Thyroid gland (tissue), 4 donors: Measurements from ENCODE around the gene CD302. TPM values are rescaled to one million over a fixed set of nuclear protein-coding genes. Genes with fewer than 3 reads are reported as not detected.
"Not testable (repeated sequence)": the region's sequence is repeated elsewhere in the genome, so short reads cannot be mapped to it uniquely, and the experiment has no call there.

Experiments
- DNase-seq, 2 donors: peaks; one replicate each; pipeline ENCODE4 v3.0.0-alpha.2; 2019
- H3K27ac ChIP-seq, 3 donors: fragments of 200-600 bp; sonication (generic); 1 replicate in 2 of 3; 2 replicates in 1 of 3; pipeline ENCODE4 v1.5.1; 2016 to 2019; ENCODE audit warnings: mild to moderate bottlenecking in 1 of 3, moderate library complexity in 1 of 3
- H3K27me3 ChIP-seq: fragments of 200-600 bp; sonication (generic); one replicate; pipeline ENCODE4 v1.5.1; 2019
- H3K36me3 ChIP-seq, 2 donors: fragments of 200-600 bp; sonication (generic); one replicate each; pipeline ENCODE4 v1.5.1; 2016 to 2019
- H3K4me1 ChIP-seq, 2 donors: fragments of 200-600 bp; sonication (generic); one replicate each; pipeline ENCODE4 v1.5.1; 2017 to 2019
- H3K4me3 ChIP-seq, 3 donors: fragments of 200-600 bp; sonication (generic); replicated peaks in 1 of 3; 1 replicate in 2 of 3; 2 replicates in 1 of 3; pipeline ENCODE4 v1.5.1; 2016; ENCODE audit warnings: mild to moderate bottlenecking in 1 of 3
- H3K9me3 ChIP-seq: fragments of 200-600 bp; sonication (generic); one replicate; pipeline ENCODE4 v1.5.1; 2017
- CTCF ChIP-seq, 6 experiments: fragments of 200-600 bp in 3 of 6; fragments of 450-650 bp in 3 of 6; sonication (generic) in 3 of 6; IDR thresholded peaks; one replicate each; pipeline ENCODE4 v1.5.1; 2016 to 2019; ENCODE audit warnings: antibody characterized with exemption in 6 of 6, mild to moderate bottlenecking in 2 of 6, inconsistent platforms in 1 of 6, moderate library complexity in 1 of 6
- POLR2A ChIP-seq, 2 donors: fragments of 450-650 bp; IDR thresholded peaks; one replicate each; pipeline ENCODE4 v1.6.1; 2017; ENCODE audit warnings: antibody characterized with exemption in 2 of 2, mild to moderate bottlenecking in 2 of 2, moderate library complexity in 1 of 2
- WGBS, 2 donors: methylation state at CpG; one replicate each; pipeline ENCODE4 v1.1.5; 2017; 5-methylcytosine and 5-hydroxymethylcytosine counted together
- intact Hi-C: fragments of 100-400 bp; cut with DNase I; formaldehyde crosslinking; loops from one replicate; pipeline ENCODE4 v1.15.1; 2023
- total RNA-seq, 4 donors: library from RNA; depleted of rRNA; stranded (reverse); fragments of >200 nt; gene quantifications; one replicate each; pipeline ENCODE4 v1.2.3, GENCODE V29; 2016

The CD302 gene
- total RNA-seq, 4 donors from 2014 or later: 64.4 to 122 (median 77.6) TPM

- intact Hi-C loops: no loop called here
- H3K4me1 ChIP-seq: peaks cover 3 to 28% of the 10 kb centered on the region in 2 donors
- TF ChIP-seq CTCF (IDR thresholded peaks at IDR 0.05): no peak
- TF ChIP-seq POLR2A (IDR thresholded peaks at IDR 0.05): no peak
- DNase-seq: no peak
- WGBS, 2 donors: 96 to 97% methylated on average over 2 of the region's 2 CpGs
- no peaks in the 10 kb centered on the region for H3K9me3 ChIP-seq
- H3K27me3 ChIP-seq: no peaks in the 10 kb centered on the region
- H3K36me3 ChIP-seq: peaks cover 0 to 4% of the 10 kb centered on the region in 2 donors
- H3K4me3 ChIP-seq: no peak overlapping the region
- no peak overlapping the region for H3K27ac ChIP-seq
Observed at GRCh38 chr2:159755014-159755413, 43.0 kb downstream of the CD302 start.

GRCh38 chr2:159753797-159754196 lies 44.2 kb downstream of the CD302 start:
- TF ChIP-seq CTCF (IDR thresholded peaks at IDR 0.05) (no peak), POLR2A (IDR thresholded peaks at IDR 0.05) (no peak)
- Histone ChIP-seq H3K27ac (no peak overlapping the region), H3K9me3 (no peaks in the 10 kb centered on the region), H3K4me3 (no peak overlapping the region), H3K4me1 (peaks cover 0 to 17% of the 10 kb centered on the region in 2 donors), H3K36me3 (peaks cover 0 to 11% of the 10 kb centered on the region in 2 donors), H3K27me3 (no peaks in the 10 kb centered on the region)
- intact Hi-C loops: no loop called here
- 87 to 94% methylated on average over 4 of the region's 4 CpGs for WGBS, 2 donors
- no peak for DNase-seq

- H3K27ac ChIP-seq: no peak overlapping the region
- peaks cover 13 to 36% of the 10 kb centered on the region in 2 donors for H3K36me3 ChIP-seq
- no peak for TF ChIP-seq CTCF (IDR thresholded peaks at IDR 0.05)
- TF ChIP-seq POLR2A (IDR thresholded peaks at IDR 0.05): no peak
- DNase-seq: no peak
- H3K4me1 ChIP-seq: no peaks in the 10 kb centered on the region
- H3K4me3 ChIP-seq: no peak overlapping the region
- no peaks in the 10 kb centered on the region for H3K27me3 ChIP-seq
- intact Hi-C loops: no loop called here
- WGBS, 2 donors: 93% methylated on average over 1 of the region's 1 CpG
- no peaks in the 10 kb centered on the region for H3K9me3 ChIP-seq
Observed at GRCh38 chr2:159750873-159751272, 47.1 kb downstream of the CD302 start.

GRCh38 chr2:159748089-159748488 lies 49.9 kb downstream of the CD302 start:
- Histone ChIP-seq H3K4me1 (peaks cover 0 to 8% of the 10 kb centered on the region in 2 donors), H3K27ac (no peak overlapping the region), H3K9me3 (no peaks in the 10 kb centered on the region), H3K27me3 (no peaks in the 10 kb centered on the region), H3K4me3 (no peak overlapping the region), H3K36me3 (peaks cover 13 to 37% of the 10 kb centered on the region in 2 donors)
- no peak for TF ChIP-seq CTCF (IDR thresholded peaks at IDR 0.05)
- no peak for TF ChIP-seq POLR2A (IDR thresholded peaks at IDR 0.05)
- intact Hi-C loops: no loop called here
- 98 to 99% methylated on average over 9 of the region's 9 CpGs for WGBS, 2 donors
- DNase-seq: no peak

GRCh38 chr2:159745237-159745636 lies 52.8 kb downstream of the CD302 start:
- H3K4me1 ChIP-seq, H3K9me3 ChIP-seq, H3K27me3 ChIP-seq, H3K4me3 ChIP-seq, DNase-seq, intact Hi-C loops: not testable (repeated sequence)
- 92 to 97% methylated on average over 11 of the region's 11 CpGs for WGBS, 2 donors
- Histone ChIP-seq H3K27ac (peak overlapping the region in 2 of 3 donors; percentile 20 to 55), H3K36me3 (peaks cover 13 to 33% of the 10 kb centered on the region in 2 donors)

GRCh38 chr2:159744363-159744762 lies 53.6 kb downstream of the CD302 start:
- peaks cover 0 to 8% of the 10 kb centered on the region in 2 donors for H3K4me1 ChIP-seq
- TF ChIP-seq POLR2A (IDR thresholded peaks at IDR 0.05): no peak
- TF ChIP-seq CTCF (IDR thresholded peaks at IDR 0.05): no peak
- H3K4me3 ChIP-seq: no peak overlapping the region
- intact Hi-C loops: no loop called here
- H3K9me3 ChIP-seq: no peaks in the 10 kb centered on the region
- WGBS, 2 donors: 34 to 49% methylated on average over 3 of the region's 3 CpGs
- no peak for DNase-seq
- peak overlapping the region; percentile 18 to 58 (median 55) for H3K27ac ChIP-seq
- no peaks in the 10 kb centered on the region for H3K27me3 ChIP-seq
- peaks cover 13 to 32% of the 10 kb centered on the region in 2 donors for H3K36me3 ChIP-seq
